ENCODE measurements around the gene ATG16L2. TPM values are rescaled to one million over a fixed set of nuclear protein-coding genes. Genes with fewer than 3 reads are reported as not detected.

Gene ATG16L2
- total and polyA plus RNA-seq, 9 of the 15 experiments (the other 6 are each of a cell fraction or from before 2014, with no cell fraction given) = 0.18 to 11.2 (median 6.2) TPM

DNA sequence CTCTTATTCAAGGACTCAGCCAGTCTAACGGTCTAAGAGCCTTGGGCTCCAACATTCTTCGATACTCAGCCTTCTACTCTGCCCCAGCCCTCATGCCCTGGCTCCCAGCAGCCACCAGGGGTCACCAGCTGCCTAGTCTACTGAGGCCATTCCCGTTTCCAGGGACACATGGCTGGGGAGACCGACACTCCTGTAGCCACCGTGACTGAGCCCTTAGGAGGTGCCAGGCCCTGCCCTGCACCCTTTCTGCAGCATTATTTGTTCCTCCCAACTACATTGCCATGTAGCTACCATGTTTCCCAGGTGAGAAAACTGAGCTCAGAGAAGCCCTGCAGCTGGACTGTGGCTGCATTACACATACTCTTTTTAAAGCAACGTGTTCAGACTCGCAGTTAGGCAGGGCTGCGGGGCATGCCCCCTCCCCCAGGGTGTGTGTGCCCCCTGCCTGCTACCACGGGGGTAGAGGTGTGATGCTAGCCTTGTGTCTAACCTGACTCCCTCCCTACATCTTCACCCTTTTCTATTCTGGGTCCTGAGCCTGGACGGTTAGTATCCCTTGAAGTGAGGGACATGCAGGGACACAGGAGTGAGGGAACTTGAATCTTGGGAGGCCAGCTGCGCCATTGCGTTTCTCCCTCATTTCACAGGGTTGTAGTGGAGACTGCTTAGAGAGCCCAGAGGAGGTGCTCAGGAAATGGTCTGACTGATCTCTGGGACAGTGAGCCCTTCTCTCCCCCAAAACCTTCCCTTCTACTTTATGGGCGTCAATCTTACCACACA is 17.5 kb downstream of the ATG16L2 start (continued):
- peak; percentile 57; the same call in 1 of the 2 replicates for TF ChIP-seq RUNX1 (IDR thresholded peaks at IDR 0.05; ENCODE audit: low read depth)
- peak; percentile 92 for TF ChIP-seq DEAF1 (CRISPR knock-in tag; IDR thresholded peaks at IDR 0.05)
- TF ChIP-seq ZNF24 (IDR thresholded peaks at IDR 0.05) = peak; percentile 26; the same call in 1 of the 2 replicates
- TF ChIP-seq KAT8 (IDR thresholded peaks at IDR 0.05; ENCODE audit: low read depth) = no peak
- TF ChIP-seq SMAD3 (CRISPR knock-in tag; conservative IDR thresholded peaks at IDR 0.05) = 0 out of 2 replicates have a peak, but pooled peaks have one; percentile 21
- TF ChIP-seq RAD51 (IDR thresholded peaks at IDR 0.05; ENCODE audit: borderline replicate concordance, low read depth) = no peak
- TF ChIP-seq, protein P1, sequence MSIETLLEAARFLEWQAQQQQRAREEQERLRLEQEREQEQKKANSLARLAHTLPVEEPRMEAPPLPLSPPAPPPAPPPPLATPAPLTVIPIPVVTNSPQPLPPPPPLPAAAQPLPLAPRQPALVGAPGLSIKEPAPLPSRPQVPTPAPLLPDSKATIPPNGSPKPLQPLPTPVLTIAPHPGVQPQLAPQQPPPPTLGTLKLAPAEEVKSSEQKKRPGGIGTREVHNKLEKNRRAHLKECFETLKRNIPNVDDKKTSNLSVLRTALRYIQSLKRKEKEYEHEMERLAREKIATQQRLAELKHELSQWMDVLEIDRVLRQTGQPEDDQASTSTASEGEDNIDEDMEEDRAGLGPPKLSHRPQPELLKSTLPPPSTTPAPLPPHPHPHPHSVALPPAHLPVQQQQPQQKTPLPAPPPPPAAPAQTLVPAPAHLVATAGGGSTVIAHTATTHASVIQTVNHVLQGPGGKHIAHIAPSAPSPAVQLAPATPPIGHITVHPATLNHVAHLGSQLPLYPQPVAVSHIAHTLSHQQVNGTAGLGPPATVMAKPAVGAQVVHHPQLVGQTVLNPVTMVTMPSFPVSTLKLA (conservative IDR thresholded peaks at IDR 0.05) = 0 out of 4 replicates have a peak, but pooled peaks have one; percentile 14 to 30
- TF ChIP-seq ZNF263 (CRISPR knock-in tag; IDR thresholded peaks at IDR 0.05; ENCODE audit: borderline replicate concordance) = 0 out of 2 replicates have a peak, but pooled peaks have one; percentile 11
- no peak for TF ChIP-seq POLR2H (tag; IDR thresholded peaks at IDR 0.05; ENCODE audit: low read depth)
- TF ChIP-seq GTF2E2 (tag; IDR thresholded peaks at IDR 0.05) = no peak
- no peak for TF ChIP-seq ZEB2 (IDR thresholded peaks at IDR 0.05)
- peak; percentile 89 for TF ChIP-seq ARID2 (IDR thresholded peaks at IDR 0.05)
- TF ChIP-seq KDM1A (IDR thresholded peaks at IDR 0.05) = no peak
- no peak for TF ChIP-seq IRF2 (CRISPR knock-in tag; IDR thresholded peaks at IDR 0.05)
- TF ChIP-seq CC2D1A (IDR thresholded peaks at IDR 0.05) = peak; percentile 75; the same call in 1 of the 2 replicates
- TF ChIP-seq, protein P2, sequence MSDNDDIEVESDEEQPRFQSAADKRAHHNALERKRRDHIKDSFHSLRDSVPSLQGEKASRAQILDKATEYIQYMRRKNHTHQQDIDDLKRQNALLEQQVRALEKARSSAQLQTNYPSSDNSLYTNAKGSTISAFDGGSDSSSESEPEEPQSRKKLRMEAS (CRISPR knock-in tag; IDR thresholded peaks at IDR 0.05) = 0 out of 2 replicates have a peak, but pooled peaks have one; percentile 46
- no peak for TF ChIP-seq CAMTA2 (CRISPR knock-in tag; conservative IDR thresholded peaks at IDR 0.05)
- peak; percentile 76 for TF ChIP-seq MYC (IDR thresholded peaks at IDR 0.05; ENCODE audit: low read depth, low read length)
- no peak for TF ChIP-seq MYC (CRISPR knock-in tag; IDR thresholded peaks at IDR 0.05; ENCODE audit: borderline replicate concordance, low read depth)
- TF ChIP-seq CREB1 (IDR thresholded peaks at IDR 0.05) = no peak
- no peak for TF ChIP-seq CREB1 (CRISPR knock-in tag; IDR thresholded peaks at IDR 0.05)
- TF ChIP-seq, protein P3, sequence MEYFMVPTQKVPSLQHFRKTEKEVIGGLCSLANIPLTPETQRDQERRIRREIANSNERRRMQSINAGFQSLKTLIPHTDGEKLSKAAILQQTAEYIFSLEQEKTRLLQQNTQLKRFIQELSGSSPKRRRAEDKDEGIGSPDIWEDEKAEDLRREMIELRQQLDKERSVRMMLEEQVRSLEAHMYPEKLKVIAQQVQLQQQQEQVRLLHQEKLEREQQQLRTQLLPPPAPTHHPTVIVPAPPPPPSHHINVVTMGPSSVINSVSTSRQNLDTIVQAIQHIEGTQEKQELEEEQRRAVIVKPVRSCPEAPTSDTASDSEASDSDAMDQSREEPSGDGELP (CRISPR knock-in tag; IDR thresholded peaks at IDR 0.05; ENCODE audit: borderline replicate concordance) = peak; percentile 66; the same call in 1 of the 2 replicates
- 0 out of 2 replicates have a peak, but pooled peaks have one; percentile 42 for TF ChIP-seq ELF4 (CRISPR knock-in tag; IDR thresholded peaks at IDR 0.05)
- no peak for TF ChIP-seq ZNF431 (CRISPR knock-in tag; IDR thresholded peaks at IDR 0.05)
- peak; percentile 94 to 97 for TF ChIP-seq RAD21 (CRISPR knock-in tag; conservative IDR thresholded peaks at IDR 0.05 in 1 of 2, IDR thresholded peaks at IDR 0.05 in 1 of 2)

Measured in K562 (cell line).